Measurements from ENCODE around the gene PSMD4. TPM values are rescaled to one million over a fixed set of nuclear protein-coding genes. Genes with fewer than 3 reads are reported as not detected.
A peak's percentile ranks its signal among the peaks of the same experiment; 100 is the strongest.

PSMD4 gene
- total RNA-seq, 1 experiment from 2014 or later = 207 TPM

GRCh38 chr1:151251656-151252470, 2.7 kb upstream of the PSMD4 start:
- Histone ChIP-seq H2BK12ac (ENCODE audit: insufficient read length, low read depth, low read length) (no peak overlapping the region), H3K4me1 (ENCODE audit: insufficient read depth, low read length) (no peaks in the 10 kb centered on the region), H4K91ac (ENCODE audit: insufficient read length, low read depth, low read length) (no peak overlapping the region), H4K20me1 (ENCODE audit: control insufficient read depth, insufficient read depth, insufficient read length) (no peaks in the 10 kb centered on the region), H3K23ac (ENCODE audit: insufficient read length, low read depth, low read length) (no peak overlapping the region), H3K56ac (ENCODE audit: insufficient read length, low read depth, low read length) (no peak overlapping the region), H3K18ac (ENCODE audit: insufficient read length, low read depth, low read length) (no peak overlapping the region), H3K27ac (ENCODE audit: insufficient read length, low read depth, low read length) (no peak overlapping the region), H3K9me3 (ENCODE audit: control insufficient read depth, low read depth, low read length) (no peaks in the 10 kb centered on the region), H3K14ac (ENCODE audit: insufficient read depth, low read length) (no peak overlapping the region), H2BK120ac (ENCODE audit: low read depth, low read length, poor library complexity, severe bottlenecking) (no peak overlapping the region), H3K4me2 (ENCODE audit: insufficient read depth, insufficient read length, low read length) (no peak overlapping the region), H4K8ac (replicated peaks; ENCODE audit: insufficient read length, low read depth, low read length) (no peak overlapping the region), H3K79me1 (ENCODE audit: insufficient read depth, low read depth, low read length, poor library complexity, severe bottlenecking) (peaks cover 3% of the 10 kb centered on the region), H3K9ac (ENCODE audit: extremely low read depth, insufficient read length, low read length) (no peak overlapping the region), H3K23me2 (ENCODE audit: insufficient read length, low read depth, low read length, poor library complexity, severe bottlenecking) (no peaks in the 10 kb centered on the region), H2AK5ac (ENCODE audit: insufficient read length, low read length) (no peak overlapping the region), H2BK15ac (ENCODE audit: low read depth, low read length) (no peak overlapping the region), H2BK5ac (ENCODE audit: insufficient read length, low read length) (no peak overlapping the region), H3K79me2 (ENCODE audit: insufficient read depth, low read length) (peaks cover 10% of the 10 kb centered on the region; the same call in 1 of the 2 replicates), H3K27me3 (ENCODE audit: insufficient read depth, low read length) (no peaks in the 10 kb centered on the region), H3T11ph (ENCODE audit: low read length) (no peak overlapping the region), H2AFZ (ENCODE audit: low read length) (no peak overlapping the region), H2BK20ac (ENCODE audit: low read depth, low read length, poor library complexity, severe bottlenecking) (no peak overlapping the region), H3K4ac (ENCODE audit: low read depth, low read length) (no peak overlapping the region), H4K5ac (ENCODE audit: insufficient read length, low read depth, low read length) (no peak overlapping the region)
- Mint-ChIP-seq H3K27me3 (ENCODE audit: low read depth) (peaks cover 2% of the 10 kb centered on the region; the same call in 1 of the 2 replicates), H3K4me3 (no peak overlapping the region), H3K9me3 (no peaks in the 10 kb centered on the region), H3K36me3 (ENCODE audit: insufficient read depth in 1 of 3, low read depth in 3 of 3) (peaks cover 12 to 33% (median 28%) of the 10 kb centered on the region in 3 experiments), H3K27ac (peak overlapping the region in 1 of 3 experiments; percentile 82; a peak in 1 of 7 replicates), H3K4me1 (peaks cover 8% of the 10 kb centered on the region in 2 experiments)
- TF ChIP-seq, protein P1, sequence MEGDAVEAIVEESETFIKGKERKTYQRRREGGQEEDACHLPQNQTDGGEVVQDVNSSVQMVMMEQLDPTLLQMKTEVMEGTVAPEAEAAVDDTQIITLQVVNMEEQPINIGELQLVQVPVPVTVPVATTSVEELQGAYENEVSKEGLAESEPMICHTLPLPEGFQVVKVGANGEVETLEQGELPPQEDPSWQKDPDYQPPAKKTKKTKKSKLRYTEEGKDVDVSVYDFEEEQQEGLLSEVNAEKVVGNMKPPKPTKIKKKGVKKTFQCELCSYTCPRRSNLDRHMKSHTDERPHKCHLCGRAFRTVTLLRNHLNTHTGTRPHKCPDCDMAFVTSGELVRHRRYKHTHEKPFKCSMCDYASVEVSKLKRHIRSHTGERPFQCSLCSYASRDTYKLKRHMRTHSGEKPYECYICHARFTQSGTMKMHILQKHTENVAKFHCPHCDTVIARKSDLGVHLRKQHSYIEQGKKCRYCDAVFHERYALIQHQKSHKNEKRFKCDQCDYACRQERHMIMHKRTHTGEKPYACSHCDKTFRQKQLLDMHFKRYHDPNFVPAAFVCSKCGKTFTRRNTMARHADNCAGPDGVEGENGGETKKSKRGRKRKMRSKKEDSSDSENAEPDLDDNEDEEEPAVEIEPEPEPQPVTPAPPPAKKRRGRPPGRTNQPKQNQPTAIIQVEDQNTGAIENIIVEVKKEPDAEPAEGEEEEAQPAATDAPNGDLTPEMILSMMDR (conservative IDR thresholded peaks at IDR 0.05) = peak; percentile 92
- no CpG with 5 or more reads among the region's 16 CpGs for WGBS (ENCODE audit: extremely low coverage, insufficient read length, low lambda C conversion rate)
- peak; percentile 53 for DNase-seq

Data from H9 (cell line).